NCI-H1930 (cell line): Measurements from ENCODE around the gene MUC20.
"Not testable (repeated sequence)": the region's sequence is repeated elsewhere in the genome, so short reads cannot be mapped to it uniquely, and the experiment has no call there.

Experiments used
- DNase-seq, 2 experiments: peaks; one replicate each; lab custom pipeline; 2025; lab: John Stamatoyannopoulos, UW

The MUC20 gene

GRCh38 chr3:195720831-195721506 is at the start of gene MUC20:
Gene MUC20, plus strand, starts transcription at chr3:195720978. Its CDS starts 30 bp downstream, at chr3:195721008.
- not testable (repeated sequence) for DNase-seq

GRCh38 chr3:195671283-195671682 is 49.5 kb upstream of the MUC20 start:
- DNase-seq = not testable (repeated sequence)

- not testable (repeated sequence) for DNase-seq
Measured at GRCh38 chr3:195673711-195674110, 47.1 kb upstream of the MUC20 start.

- DNase-seq = not testable (repeated sequence)
Measured at GRCh38 chr3:195678391-195679015, 42.3 kb upstream of the MUC20 start.

GRCh38 chr3:195680690-195681089 is 40.1 kb upstream of the MUC20 start:
- DNase-seq = not testable (repeated sequence)

GRCh38 chr3:195681458-195682103 is 39.2 kb upstream of the MUC20 start:
- not testable (repeated sequence) for DNase-seq

- not testable (repeated sequence) for DNase-seq
Measured at GRCh38 chr3:195682104-195682742, 38.6 kb upstream of the MUC20 start.

- not testable (repeated sequence) for DNase-seq
Measured at GRCh38 chr3:195683722-195684526, 36.9 kb upstream of the MUC20 start.

GRCh38 chr3:195684527-195685257 is 36.1 kb upstream of the MUC20 start:
- not testable (repeated sequence) for DNase-seq

GRCh38 chr3:195686537-195687208 is 34.1 kb upstream of the MUC20 start:
- DNase-seq = not testable (repeated sequence)

- DNase-seq = not testable (repeated sequence)
Measured at GRCh38 chr3:195687209-195687760, 33.5 kb upstream of the MUC20 start.

- not testable (repeated sequence) for DNase-seq
Measured at GRCh38 chr3:195688471-195689183, 32.2 kb upstream of the MUC20 start.

- not testable (repeated sequence) for DNase-seq
Measured at GRCh38 chr3:195689184-195690070, 31.4 kb upstream of the MUC20 start.

- DNase-seq = no peak
Measured at GRCh38 chr3:195690951-195691350, 29.8 kb upstream of the MUC20 start.

- not testable (repeated sequence) for DNase-seq
Measured at GRCh38 chr3:195691596-195692353, 29.0 kb upstream of the MUC20 start.

GRCh38 chr3:195692354-195692685 is 28.5 kb upstream of the MUC20 start:
- no peak for DNase-seq

GRCh38 chr3:195692781-195693427 is 27.9 kb upstream of the MUC20 start:
- no peak for DNase-seq
